Mucosa of descending colon (tissue), 3 donors: Measurements from ENCODE around the gene EPN2. TPM values are rescaled to one million over a fixed set of nuclear protein-coding genes. Genes with fewer than 3 reads are reported as not detected.

Experiments used
- ATAC-seq: fragments of 200-7000 bp; cut with Tn5 transposase; one replicate; pipeline ENCODE4 v1.9.1; 2020; ENCODE audit warnings: mild to moderate bottlenecking, moderate library complexity
- DNase-seq, 3 donors: peaks; one replicate each; pipeline ENCODE4 v3.0.0-alpha.2; 2020
- H3K36me3 ChIP-seq: fragments of 200-600 bp; one replicate; pipeline ENCODE4 v1.8.0; 2021; ENCODE audit warnings: low read depth, mild to moderate bottlenecking
- H3K4me1 ChIP-seq: fragments of 200-600 bp; one replicate; pipeline ENCODE4 v1.8.0; 2021; ENCODE audit warnings: low read depth, mild to moderate bottlenecking
- H3K4me3 ChIP-seq: fragments of 200-600 bp; one replicate; pipeline ENCODE4 v1.8.0; 2021; ENCODE audit warnings: mild to moderate bottlenecking
- H3K9me3 ChIP-seq: fragments of 200-600 bp; one replicate; pipeline ENCODE4 v1.8.0; 2021; ENCODE audit warnings: mild to moderate bottlenecking
- intact Hi-C, 2 donors: fragments of 100-400 bp; cut with DNase I in 1 of 2; cut with micrococcal nuclease in 1 of 2; formaldehyde crosslinking; loops; one replicate each; pipeline versions ENCODE4 v1.11.0 to v1.11.1; 2022; cut with DNase I, micrococcal nuclease
- total RNA-seq, 3 donors: library from RNA; stranded (reverse); fragmentation: NEBNext Ultra II Directional in 2 of 3; extraction: Animal tissue kit (Norgen Biotek cat#: 25700) in 2 of 3; gene quantifications; one replicate each; pipeline versions ENCODE4 v1.2.1 to v1.2.4, GENCODE V29; 2021 to 2023
- TF ChIP-seq, protein P1 (sequence below): fragments of 200-600 bp; IDR thresholded peaks from one replicate; pipeline ENCODE4 v1.8.0; 2022; ENCODE audit warnings: antibody characterized with exemption, mild to moderate bottlenecking
- donor health status: DM: no; HTN: no; CAD: no; lungs with moderate emphysema.
- donor health status: DM: no; HTN: no; CAD: no.
- donor health status: DM: no; HTN: yes; CAD: no.

EPN2 gene
- total RNA-seq, 3 donors from 2014 or later, result 32.6 to 75.8 (median 45.0) TPM

DNA sequence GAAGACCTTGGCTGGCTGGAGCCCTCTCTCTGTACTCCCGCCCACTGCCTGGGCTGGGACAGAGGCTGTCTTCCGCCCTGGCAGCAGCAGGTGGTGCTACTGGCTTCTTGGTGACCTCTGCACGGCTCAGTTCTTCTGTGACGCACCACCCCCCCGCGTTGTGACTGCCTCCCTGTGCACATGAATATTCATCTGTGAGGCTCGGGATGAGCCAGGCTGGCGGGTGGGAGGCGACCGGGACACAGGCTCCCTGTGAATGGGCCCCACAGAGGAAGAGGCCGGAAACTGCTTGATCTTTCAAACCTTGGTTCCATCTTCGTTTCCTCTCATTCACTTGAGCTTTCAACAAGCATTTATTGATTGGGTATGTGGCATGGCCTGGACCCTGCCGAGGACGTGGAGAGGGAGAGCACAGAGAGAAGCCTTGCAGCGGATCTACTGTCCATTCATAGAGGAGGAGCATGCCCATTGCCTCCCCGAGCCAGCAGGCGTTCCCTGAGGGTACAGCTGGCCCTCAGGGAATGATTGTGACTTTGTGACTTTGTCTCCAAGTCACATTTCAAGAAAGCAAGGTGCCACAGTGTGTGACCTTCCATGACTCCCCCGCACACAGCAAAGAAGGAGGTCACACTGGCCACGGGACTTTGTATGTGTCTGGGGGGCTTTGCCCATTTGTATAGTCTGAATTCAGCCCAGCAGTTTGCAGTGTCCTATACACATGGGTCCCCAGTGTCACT is 80.4 kb downstream of the EPN2 start:
- ATAC-seq, result peak; percentile 98
- no peaks in the 10 kb centered on the region for H3K36me3 ChIP-seq
- H3K4me3 ChIP-seq, result no peak overlapping the region
- TF ChIP-seq, protein P1, sequence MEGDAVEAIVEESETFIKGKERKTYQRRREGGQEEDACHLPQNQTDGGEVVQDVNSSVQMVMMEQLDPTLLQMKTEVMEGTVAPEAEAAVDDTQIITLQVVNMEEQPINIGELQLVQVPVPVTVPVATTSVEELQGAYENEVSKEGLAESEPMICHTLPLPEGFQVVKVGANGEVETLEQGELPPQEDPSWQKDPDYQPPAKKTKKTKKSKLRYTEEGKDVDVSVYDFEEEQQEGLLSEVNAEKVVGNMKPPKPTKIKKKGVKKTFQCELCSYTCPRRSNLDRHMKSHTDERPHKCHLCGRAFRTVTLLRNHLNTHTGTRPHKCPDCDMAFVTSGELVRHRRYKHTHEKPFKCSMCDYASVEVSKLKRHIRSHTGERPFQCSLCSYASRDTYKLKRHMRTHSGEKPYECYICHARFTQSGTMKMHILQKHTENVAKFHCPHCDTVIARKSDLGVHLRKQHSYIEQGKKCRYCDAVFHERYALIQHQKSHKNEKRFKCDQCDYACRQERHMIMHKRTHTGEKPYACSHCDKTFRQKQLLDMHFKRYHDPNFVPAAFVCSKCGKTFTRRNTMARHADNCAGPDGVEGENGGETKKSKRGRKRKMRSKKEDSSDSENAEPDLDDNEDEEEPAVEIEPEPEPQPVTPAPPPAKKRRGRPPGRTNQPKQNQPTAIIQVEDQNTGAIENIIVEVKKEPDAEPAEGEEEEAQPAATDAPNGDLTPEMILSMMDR, result peak; percentile 20
- DNase-seq, result peak; percentile 83 to 89 (median 85)
- intact Hi-C loops, result no loop called here
- H3K9me3 ChIP-seq, result no peaks in the 10 kb centered on the region
- peaks cover 7% of the 10 kb centered on the region for H3K4me1 ChIP-seq

DNA sequence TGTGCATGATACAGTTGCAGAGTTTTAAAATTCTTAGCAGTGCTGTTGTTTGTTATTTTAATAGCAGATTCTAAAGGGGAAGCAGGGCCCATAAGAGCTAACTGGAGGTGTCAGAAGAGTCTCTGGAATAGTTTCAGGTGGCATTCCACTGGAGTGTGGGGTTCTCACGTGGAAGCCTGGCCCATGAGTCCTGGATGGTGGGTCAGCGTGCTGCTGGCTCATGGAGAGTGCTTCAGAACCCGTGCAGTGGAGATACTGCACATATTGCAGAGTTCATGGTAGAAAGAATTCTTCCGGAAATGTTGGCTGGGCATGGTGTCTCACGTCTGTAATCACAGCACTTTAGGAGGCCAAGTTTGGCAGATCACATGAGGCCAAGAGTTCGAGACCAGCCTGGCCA is 81.4 kb downstream of the EPN2 start:
- no peak for DNase-seq
- Histone ChIP-seq H3K4me1 (peaks cover 7% of the 10 kb centered on the region), H3K9me3 (no peaks in the 10 kb centered on the region), H3K36me3 (no peaks in the 10 kb centered on the region), H3K4me3 (no peak overlapping the region)
- no peak for ATAC-seq
- TF ChIP-seq, protein P1, result no peak
- intact Hi-C loops, result no loop called here

DNA sequence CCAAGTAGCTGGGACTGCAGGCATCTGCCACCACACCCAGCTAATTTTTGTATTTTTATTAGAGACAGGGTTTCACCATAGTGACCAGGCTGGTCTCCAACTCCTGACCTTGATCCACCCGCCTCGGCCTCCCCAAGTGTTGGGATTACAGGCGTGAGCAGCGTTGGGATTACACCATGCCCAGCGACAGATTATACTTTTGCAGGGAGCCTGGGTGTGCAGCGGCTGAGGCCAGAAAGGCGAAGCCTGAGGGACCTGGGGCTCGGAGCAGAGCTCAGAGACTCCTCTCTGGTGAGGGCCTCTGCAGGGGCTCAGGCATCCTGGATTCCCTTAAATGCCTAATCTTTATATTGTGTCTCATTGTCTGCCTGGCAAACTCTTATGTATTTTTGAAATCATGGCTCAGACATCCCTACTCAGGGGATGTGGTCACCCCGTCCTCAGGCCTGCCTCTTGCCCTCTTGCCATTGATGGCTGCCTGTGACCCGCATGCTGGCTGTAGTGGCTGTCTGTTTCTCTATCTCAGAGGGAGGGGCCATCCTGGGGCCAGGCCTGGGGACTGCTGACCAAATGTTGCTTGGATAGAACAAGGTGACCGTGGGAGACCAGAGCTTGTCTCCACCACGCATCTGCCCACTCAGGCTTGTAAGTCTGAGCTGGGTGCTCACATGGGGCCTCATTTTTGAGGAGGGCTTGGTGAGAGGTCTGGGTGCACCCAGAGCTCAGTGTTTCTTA is 82.8 kb downstream of the EPN2 start:
- H3K4me3 ChIP-seq, result no peak overlapping the region
- intact Hi-C loops, result no loop called here
- H3K36me3 ChIP-seq, result no peaks in the 10 kb centered on the region
- TF ChIP-seq, protein P1, result no peak
- no peak for ATAC-seq
- no peaks in the 10 kb centered on the region for H3K9me3 ChIP-seq
- H3K4me1 ChIP-seq, result peaks cover 7% of the 10 kb centered on the region
- no peak for DNase-seq

DNA sequence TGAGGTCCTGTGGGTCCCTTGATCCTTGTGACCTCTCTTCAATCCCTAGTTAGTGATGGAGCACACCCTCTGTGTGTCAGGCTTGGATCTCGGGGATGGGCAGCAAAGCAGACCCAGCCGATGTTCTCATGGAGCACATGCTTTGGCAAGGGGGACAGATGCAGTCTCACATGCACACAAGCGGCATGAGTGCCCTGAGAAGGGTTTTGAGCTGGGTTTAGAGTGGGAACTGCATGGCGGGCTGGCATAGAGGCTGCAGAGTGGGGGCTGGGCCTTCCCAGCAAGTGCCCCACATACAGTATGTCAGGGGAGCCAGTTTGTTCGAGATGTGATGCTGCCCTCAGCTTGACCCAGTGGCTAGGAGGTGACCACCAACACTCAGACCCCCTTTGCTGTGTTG is 83.7 kb downstream of the EPN2 start:
- Histone ChIP-seq H3K4me1 (peaks cover 7% of the 10 kb centered on the region), H3K9me3 (no peaks in the 10 kb centered on the region), H3K4me3 (no peak overlapping the region), H3K36me3 (no peaks in the 10 kb centered on the region)
- intact Hi-C loops, result no loop called here
- TF ChIP-seq, protein P1, result no peak
- DNase-seq (no peak), ATAC-seq (no peak)

DNA sequence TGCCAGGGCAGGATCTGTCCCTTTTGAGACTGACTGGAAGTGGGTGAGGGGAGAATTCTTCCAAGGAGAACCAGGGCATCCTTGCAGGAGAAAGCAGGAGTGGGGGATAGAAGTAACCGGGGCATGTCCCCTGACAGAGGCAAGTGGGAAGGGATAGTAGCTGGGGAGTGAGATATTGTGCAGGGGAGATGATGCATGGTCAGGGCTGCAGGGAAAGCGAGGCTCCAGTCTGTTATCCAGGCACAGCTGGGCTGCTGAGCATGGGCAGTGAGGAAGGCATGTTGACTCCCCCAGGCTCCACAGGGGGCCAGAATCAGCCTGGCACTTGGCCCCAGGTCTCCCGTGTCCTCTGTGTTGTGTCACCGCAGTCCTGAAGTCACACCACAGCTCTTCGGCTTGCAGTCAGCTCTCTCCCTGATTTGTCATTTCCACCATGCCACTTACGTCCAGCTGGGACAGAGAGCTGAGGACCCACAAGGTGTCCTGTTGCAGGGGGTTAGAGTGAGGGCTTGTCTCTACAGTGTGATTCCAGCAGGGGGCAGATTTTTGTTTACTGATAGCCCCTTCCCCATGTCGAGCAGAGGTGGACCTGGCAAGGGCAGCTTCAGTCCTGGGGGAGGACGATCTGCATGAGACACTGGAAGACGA is 84.4 kb downstream of the EPN2 start:
- Histone ChIP-seq H3K4me3 (no peak overlapping the region), H3K9me3 (no peaks in the 10 kb centered on the region), H3K36me3 (no peaks in the 10 kb centered on the region), H3K4me1 (peaks cover 7% of the 10 kb centered on the region)
- TF ChIP-seq, protein P1, result no peak
- DNase-seq (no peak), ATAC-seq (no peak)
- intact Hi-C loops, result no loop called here
